ENCODE data around the gene SLC18B1. TPM values are rescaled to one million over a fixed set of nuclear protein-coding genes. Genes with fewer than 3 reads are reported as not detected.

SLC18B1 gene
- total and polyA plus RNA-seq, 2 of the 13 experiments (the other 11 are each of a cell fraction or from before 2014, with no cell fraction given): 11.4 to 13.8 TPM

GRCh38 chr6:132813173-132813856 lies 14.9 kb upstream of the SLC18B1 start (continued):
- no peak for TF ChIP-seq CBFB (CRISPR knock-in tag; IDR thresholded peaks at IDR 0.05)
- TF ChIP-seq SSRP1 (CRISPR knock-in tag; IDR thresholded peaks at IDR 0.05): no peak
- no peak; the same call in 1 of the 2 replicates for TF ChIP-seq ZBTB21 (CRISPR knock-in tag; IDR thresholded peaks at IDR 0.05)
- TF ChIP-seq TFDP1 (CRISPR knock-in tag; IDR thresholded peaks at IDR 0.05; ENCODE audit: borderline replicate concordance): peak; percentile 35; the same call in 1 of the 2 replicates
- no peak for TF ChIP-seq ARID4A (CRISPR knock-in tag; IDR thresholded peaks at IDR 0.05; ENCODE audit: borderline replicate concordance)
- no peak for TF ChIP-seq ZNF329 (CRISPR knock-in tag; IDR thresholded peaks at IDR 0.05; ENCODE audit: low read depth)
- TF ChIP-seq THRA (CRISPR knock-in tag; IDR thresholded peaks at IDR 0.05; ENCODE audit: borderline replicate concordance): no peak
- no peak for TF ChIP-seq BRF2 (CRISPR knock-in tag; IDR thresholded peaks at IDR 0.05)
- TF ChIP-seq LCORL (IDR thresholded peaks at IDR 0.05): no peak
- peak; percentile 23; the same call in 1 of the 2 replicates for TF ChIP-seq LCORL (CRISPR knock-in tag; IDR thresholded peaks at IDR 0.05)
- TF ChIP-seq E2F5 (CRISPR knock-in tag; conservative IDR thresholded peaks at IDR 0.05): no peak
- no peak for TF ChIP-seq ZNF513 (CRISPR knock-in tag; conservative IDR thresholded peaks at IDR 0.05)
- TF ChIP-seq PCBP2 (optimal IDR thresholded peaks at IDR 0.05; ENCODE audit: low read depth, low read length, poor library complexity, severe bottlenecking): no peak
- no peak for TF ChIP-seq ZNF83 (CRISPR knock-in tag; IDR thresholded peaks at IDR 0.05; ENCODE audit: borderline replicate concordance)
- TF ChIP-seq ZNF441 (CRISPR knock-in tag; IDR thresholded peaks at IDR 0.05; ENCODE audit: borderline replicate concordance): peak; percentile 52; the same call in 1 of the 2 replicates
- no peak for TF ChIP-seq TRAFD1 (CRISPR knock-in tag; IDR thresholded peaks at IDR 0.05; ENCODE audit: borderline replicate concordance)

Data from HepG2 (cell line).